Keratinocyte (primary cell): ENCODE data around the gene MIS12.

Source experiments
- CTCF ChIP-seq, 3 experiments: IDR thresholded peaks in 1 of 3; conservative IDR thresholded peaks in 1 of 3; optimal IDR thresholded peaks in 1 of 3; 2 replicates in 2 of 3; 3 replicates in 1 of 3; pipeline versions ENCODE3 to v1.5.1; 2011; ENCODE audit warnings: low read length in 3 of 3, mild to moderate bottlenecking in 3 of 3, moderate library complexity in 2 of 3, control low read depth in 1 of 3, inconsistent platforms in 1 of 3; ENCODE audit not compliant: insufficient read depth in 2 of 3; ENCODE audit errors: extremely low read depth in 1 of 3
- EZH2 ChIP-seq: IDR thresholded peaks from one replicate; pipeline ENCODE4 v1.6.1; 2012; ENCODE audit warnings: inconsistent platforms, mild to moderate bottlenecking, low read length, moderate library complexity

GRCh38 chr17:5468075-5468473 lies 18.3 kb upstream of the MIS12 start:
- TF ChIP-seq CTCF (optimal IDR thresholded peaks at IDR 0.05 in 1 of 3, IDR thresholded peaks at IDR 0.05 in 1 of 3, conservative IDR thresholded peaks at IDR 0.05 in 1 of 3; ENCODE audit: extremely low read depth in 1 of 3, insufficient read depth in 2 of 3, low read length in 3 of 3) (no peak), EZH2 (no peak)
